Measurements from ENCODE around the gene PCK1. TPM values are rescaled to one million over a fixed set of nuclear protein-coding genes. Genes with fewer than 3 reads are reported as not detected.

PCK1 gene
- total and polyA plus RNA-seq, 7 experiments from 2014 or later: not detected

- H3K27ac ChIP-seq (ENCODE audit: low read depth, low read length): no peak overlapping the region
- Mint-ChIP-seq H3K36me3 (peaks cover 0 to 4% (median 0%) of the 10 kb centered on the region in 5 donors), H3K27ac (peak overlapping the region in 1 of 9 donors; percentile 7), H3K4me3 (peak overlapping the region in 1 of 10 donors; percentile 18), H3K4me1 (peaks cover 0 to 13% (median 3%) of the 10 kb centered on the region in 7 donors), H3K9me3 (no peaks in the 10 kb centered on the region), H3K27me3 (peaks cover 0 to 38% (median 0%) of the 10 kb centered on the region in 5 donors)
- H3K4me1 ChIP-seq (ENCODE audit: control insufficient read depth in 2 of 2, insufficient read depth in 2 of 2, low read length in 2 of 2): peaks cover 3 to 4% of the 10 kb centered on the region in 2 donors
- ChIA-PET CTCF (interaction anchor here (0.7 to 3.5 kb wide), 8 partner anchors 21 to 584 kb away, joined by 3 to 36 read pairs (median 6); partner anchors contain the start of gene ZBP1), POLR2A (interaction anchor here (1.3 to 1.5 kb wide), 2 partner anchors 20 to 22 kb away, joined by 4 to 5 read pairs; partner anchors contain the start of gene ZBP1)
- intact Hi-C loops (cut with micrococcal nuclease): loop anchor here in 1 of 2 donors (10.0 kb wide), 1 partner anchor 504 kb away; no protein-coding TSS in a partner anchor
- H3K9me3 ChIP-seq (ENCODE audit: control insufficient read depth in 2 of 3, low read length in 3 of 3): no peaks in the 10 kb centered on the region
- DNase-seq (no peak), ATAC-seq (no peak)
- no peak overlapping the region for H3K4me3 ChIP-seq (ENCODE audit: low read length)
- no peaks in the 10 kb centered on the region for H3K27me3 ChIP-seq (ENCODE audit: control insufficient read depth in 2 of 2, insufficient read depth in 2 of 2, low read length in 2 of 2)
- no peaks in the 10 kb centered on the region for H3K36me3 ChIP-seq (ENCODE audit: control insufficient read depth in 2 of 3, insufficient read depth in 3 of 3, low read length in 3 of 3)
Observed at GRCh38 chr20:57598491-57598890, 37.6 kb downstream of the PCK1 start.

- Histone ChIP-seq H3K4me1 (ENCODE audit: control insufficient read depth in 2 of 2, insufficient read depth in 2 of 2, low read length in 2 of 2) (peaks cover 3 to 17% of the 10 kb centered on the region in 2 donors), H3K27ac (ENCODE audit: low read depth, low read length) (no peak overlapping the region), H3K36me3 (ENCODE audit: control insufficient read depth in 2 of 3, insufficient read depth in 3 of 3, low read length in 3 of 3) (no peaks in the 10 kb centered on the region), H3K27me3 (ENCODE audit: control insufficient read depth in 2 of 2, insufficient read depth in 2 of 2, low read length in 2 of 2) (no peaks in the 10 kb centered on the region), H3K4me3 (ENCODE audit: low read length) (no peak overlapping the region), H3K9me3 (ENCODE audit: control insufficient read depth in 2 of 3, low read length in 3 of 3) (no peaks in the 10 kb centered on the region)
- DNase-seq (no peak), ATAC-seq (no peak)
- intact Hi-C loops (cut with micrococcal nuclease): no loop called here
- POLR2A ChIA-PET: no interaction called here
- Mint-ChIP-seq H3K4me3 (peak overlapping the region in 1 of 10 donors; percentile 20), H3K9me3 (no peaks in the 10 kb centered on the region), H3K4me1 (peaks cover 0 to 24% (median 8%) of the 10 kb centered on the region in 7 donors), H3K27me3 (peaks cover 0 to 32% (median 0%) of the 10 kb centered on the region in 5 donors), H3K36me3 (peaks cover 0 to 12% (median 0%) of the 10 kb centered on the region in 5 donors), H3K27ac (no peak overlapping the region)
- CTCF ChIA-PET: interaction anchor here (0.6 to 2.4 kb wide), 2 partner anchors 19 to 702 kb away, joined by 3 to 7 read pairs; partner anchors contain the start of gene ZBP1
Observed at GRCh38 chr20:57600320-57601210, 39.7 kb downstream of the PCK1 start.

GRCh38 chr20:57601211-57601570 lies 40.3 kb downstream of the PCK1 start:
- Mint-ChIP-seq H3K36me3 (peaks cover 0 to 14% (median 0%) of the 10 kb centered on the region in 5 donors), H3K4me3 (peak overlapping the region in 1 of 10 donors; percentile 20), H3K4me1 (peaks cover 0 to 24% (median 8%) of the 10 kb centered on the region in 7 donors), H3K27ac (no peak overlapping the region), H3K9me3 (no peaks in the 10 kb centered on the region), H3K27me3 (peaks cover 0 to 28% (median 0%) of the 10 kb centered on the region in 5 donors)
- Histone ChIP-seq H3K36me3 (ENCODE audit: control insufficient read depth in 2 of 3, insufficient read depth in 3 of 3, low read length in 3 of 3) (peaks cover 0 to under 1% (median 0%) of the 10 kb centered on the region in 3 experiments), H3K4me1 (ENCODE audit: control insufficient read depth in 2 of 2, insufficient read depth in 2 of 2, low read length in 2 of 2) (peaks cover 3 to 23% of the 10 kb centered on the region in 2 donors), H3K4me3 (ENCODE audit: low read length) (no peak overlapping the region), H3K27me3 (ENCODE audit: control insufficient read depth in 2 of 2, insufficient read depth in 2 of 2, low read length in 2 of 2) (no peaks in the 10 kb centered on the region), H3K27ac (ENCODE audit: low read depth, low read length) (no peak overlapping the region), H3K9me3 (ENCODE audit: control insufficient read depth in 2 of 3, low read length in 3 of 3) (no peaks in the 10 kb centered on the region)
- intact Hi-C loops (cut with micrococcal nuclease): no loop called here
- POLR2A ChIA-PET: interaction anchor here (1.1 to 1.3 kb wide), 2 partner anchors 20 to 29 kb away, joined by 4 read pairs; no protein-coding TSS in a partner anchor
- ATAC-seq (no peak), DNase-seq (no peak)
- CTCF ChIA-PET: interaction anchor here (0.6 to 1.0 kb wide), 2 partner anchors 22 to 702 kb away, joined by 3 to 4 read pairs; no protein-coding TSS in a partner anchor

- intact Hi-C loops (cut with micrococcal nuclease): no loop called here
Observed at GRCh38 chr20:57601737-57602136, 40.8 kb downstream of the PCK1 start.

GRCh38 chr20:57603120-57603519 lies 42.2 kb downstream of the PCK1 start:
- intact Hi-C loops (cut with micrococcal nuclease): no loop called here
- POLR2A ChIA-PET: no interaction called here
- H3K27me3 Mint-ChIP-seq: peaks cover 0 to 30% (median 0%) of the 10 kb centered on the region in 5 donors

More at GRCh38 chr20:57601737-57602136, 40.8 kb downstream of the PCK1 start:
- Histone ChIP-seq H3K9me3 (ENCODE audit: control insufficient read depth in 2 of 3, low read length in 3 of 3) (no peaks in the 10 kb centered on the region), H3K4me1 (ENCODE audit: control insufficient read depth in 2 of 2, insufficient read depth in 2 of 2, low read length in 2 of 2) (peaks cover 3 to 25% of the 10 kb centered on the region in 2 donors), H3K36me3 (ENCODE audit: control insufficient read depth in 2 of 3, insufficient read depth in 3 of 3, low read length in 3 of 3) (peaks cover 0 to 5% (median 0%) of the 10 kb centered on the region in 3 experiments), H3K27me3 (ENCODE audit: control insufficient read depth in 2 of 2, insufficient read depth in 2 of 2, low read length in 2 of 2) (no peaks in the 10 kb centered on the region), H3K4me3 (ENCODE audit: low read length) (no peak overlapping the region), H3K27ac (ENCODE audit: low read depth, low read length) (no peak overlapping the region)
- H3K27ac Mint-ChIP-seq: peak overlapping the region in 2 of 9 donors; percentile 22 to 89
- POLR2A ChIA-PET: interaction anchor here (1.1 to 1.3 kb wide), 2 partner anchors 19 to 29 kb away, joined by 4 read pairs; no protein-coding TSS in a partner anchor
- DNase-seq (no peak), ATAC-seq (no peak)
- CTCF ChIA-PET: interaction anchor here (1.0 kb wide), 1 partner anchor 22 kb away, joined by 4 read pairs; no protein-coding TSS in a partner anchor
- no peak overlapping the region for H3K4me3 Mint-ChIP-seq
- peaks cover 0 to 15% (median 0%) of the 10 kb centered on the region in 5 donors for H3K36me3 Mint-ChIP-seq
- H3K27me3 Mint-ChIP-seq: peaks cover 0 to 28% (median 0%) of the 10 kb centered on the region in 5 donors
- no peaks in the 10 kb centered on the region for H3K9me3 Mint-ChIP-seq
- H3K4me1 Mint-ChIP-seq: peaks cover 0 to 24% (median 8%) of the 10 kb centered on the region in 7 donors

GRCh38 chr20:57605045-57605444 lies 44.1 kb downstream of the PCK1 start:
- Histone ChIP-seq H3K9me3 (ENCODE audit: control insufficient read depth in 2 of 3, low read length in 3 of 3) (no peaks in the 10 kb centered on the region), H3K4me1 (ENCODE audit: control insufficient read depth in 2 of 2, insufficient read depth in 2 of 2, low read length in 2 of 2) (peaks cover 0 to 21% of the 10 kb centered on the region in 2 donors), H3K4me3 (ENCODE audit: low read length) (no peak overlapping the region), H3K27me3 (ENCODE audit: control insufficient read depth in 2 of 2, insufficient read depth in 2 of 2, low read length in 2 of 2) (no peaks in the 10 kb centered on the region), H3K27ac (ENCODE audit: low read depth, low read length) (no peak overlapping the region), H3K36me3 (ENCODE audit: control insufficient read depth in 2 of 3, insufficient read depth in 3 of 3, low read length in 3 of 3) (peaks cover 0 to 24% (median 2%) of the 10 kb centered on the region in 3 experiments)
- Mint-ChIP-seq H3K4me1 (peaks cover 0 to 21% (median 12%) of the 10 kb centered on the region in 7 donors), H3K36me3 (peaks cover 0 to 45% (median 15%) of the 10 kb centered on the region in 5 donors), H3K4me3 (peak overlapping the region in 1 of 10 donors; percentile 47), H3K27me3 (peaks cover 0 to 18% (median 0%) of the 10 kb centered on the region in 5 donors), H3K27ac (peak overlapping the region in 7 of 9 donors; percentile 14 to 82 (median 63)), H3K9me3 (no peaks in the 10 kb centered on the region)
- DNase-seq (no peak), ATAC-seq (peak; percentile 83)
- CTCF ChIA-PET: no interaction called here
- intact Hi-C loops (cut with micrococcal nuclease): no loop called here
- POLR2A ChIA-PET: no interaction called here

More at GRCh38 chr20:57603120-57603519, 42.2 kb downstream of the PCK1 start:
- H3K27ac ChIP-seq (ENCODE audit: low read depth, low read length): no peak overlapping the region
- peaks cover 0 to 21% of the 10 kb centered on the region in 2 donors for H3K4me1 ChIP-seq (ENCODE audit: control insufficient read depth in 2 of 2, insufficient read depth in 2 of 2, low read length in 2 of 2)
- Mint-ChIP-seq H3K9me3 (no peaks in the 10 kb centered on the region), H3K36me3 (peaks cover 0 to 27% (median 8%) of the 10 kb centered on the region in 5 donors), H3K4me1 (peaks cover 0 to 24% (median 12%) of the 10 kb centered on the region in 7 donors), H3K27ac (peak overlapping the region in 1 of 9 donors; percentile 14), H3K4me3 (no peak overlapping the region)
- H3K27me3 ChIP-seq (ENCODE audit: control insufficient read depth in 2 of 2, insufficient read depth in 2 of 2, low read length in 2 of 2): no peaks in the 10 kb centered on the region
- DNase-seq (no peak), ATAC-seq (no peak)
- CTCF ChIA-PET: interaction anchor here (0.6 kb wide), 1 partner anchor 129 kb away, joined by 3 read pairs; no protein-coding TSS in a partner anchor
- peaks cover 0 to 5% (median 2%) of the 10 kb centered on the region in 3 experiments for H3K36me3 ChIP-seq (ENCODE audit: control insufficient read depth in 2 of 3, insufficient read depth in 3 of 3, low read length in 3 of 3)
- no peaks in the 10 kb centered on the region for H3K9me3 ChIP-seq (ENCODE audit: control insufficient read depth in 2 of 3, low read length in 3 of 3)
- no peak overlapping the region for H3K4me3 ChIP-seq (ENCODE audit: low read length)

All from naive thymus-derived CD4-positive, alpha-beta T cell (primary cell).